Ovary (tissue), 3 donors: ENCODE data around the gene GNG12.

ENCODE experiments used
- CTCF ChIP-seq, 3 donors: fragments of 450-650 bp in 2 of 3; fragments of 200-600 bp in 1 of 3; IDR thresholded peaks; one replicate each; pipeline versions ENCODE4 v1.5.1 to v1.8.0; 2016 to 2022; ENCODE audit warnings: antibody characterized with exemption in 3 of 3, mild to moderate bottlenecking in 1 of 3
- EP300 ChIP-seq: sonication (generic); formaldehyde crosslinking; IDR thresholded peaks from one replicate; pipeline ENCODE4 v1.6.1; 2017; ENCODE audit warnings: antibody characterized with exemption
- POLR2A ChIP-seq: fragments of 450-650 bp; IDR thresholded peaks from one replicate; pipeline ENCODE4 v1.6.1; 2017; ENCODE audit warnings: antibody characterized with exemption, mild to moderate bottlenecking, moderate library complexity
- donor health status: DM: no; HTN: no; CAD: no.

- TF ChIP-seq CTCF (IDR thresholded peaks at IDR 0.05): no peak
- no peak for TF ChIP-seq POLR2A
- no peak for TF ChIP-seq EP300
These were observed 143.8 kb downstream of the GNG12 start for GRCh38 chr1:67689267-67690017.
